Memory B cell (primary cell): ENCODE measurements around the gene ACSF3.

ENCODE experiments used
- ATAC-seq: fragments of 150-1000 bp; cut with Tn5 transposase; 2 replicates; pipeline ENCODE4 v1.10.0; 2021; ENCODE audit warnings: low read depth, mild to moderate bottlenecking, moderate library complexity
- DNase-seq, 2 donors: peaks; one replicate each; pipeline ENCODE4 v3.0.0; 2022; ENCODE audit warnings: low spot score in 2 of 2
- H3K27ac Mint-ChIP-seq: one replicate; pipeline ENCODE4 v1.8.0; 2022; ENCODE audit warnings: mild to moderate bottlenecking, moderate library complexity, mixed read lengths
- H3K27me3 Mint-ChIP-seq: one replicate; pipeline ENCODE4 v1.8.0; 2022; ENCODE audit warnings: mixed read lengths
- H3K36me3 Mint-ChIP-seq: one replicate; pipeline ENCODE4 v1.8.0; 2022; ENCODE audit warnings: mild to moderate bottlenecking, mixed read lengths
- H3K4me1 Mint-ChIP-seq: one replicate; pipeline ENCODE4 v1.8.0; 2022; ENCODE audit warnings: mixed read lengths
- H3K4me3 Mint-ChIP-seq: one replicate; pipeline ENCODE4 v1.8.0; 2022; ENCODE audit warnings: mild to moderate bottlenecking, moderate library complexity, mixed read lengths
- H3K9me3 Mint-ChIP-seq: one replicate; pipeline ENCODE4 v1.8.0; 2022; ENCODE audit warnings: mixed read lengths

ACSF3 gene

GRCh38 chr16:89194340-89195311, 101.0 kb downstream of the ACSF3 start:
- DNase-seq, result peak in 1 of 2 donors; percentile 22
- Mint-ChIP-seq H3K27ac (no peak overlapping the region), H3K27me3 (peaks cover 2% of the 10 kb centered on the region), H3K36me3 (no peaks in the 10 kb centered on the region), H3K4me1 (peaks cover 3% of the 10 kb centered on the region), H3K9me3 (no peaks in the 10 kb centered on the region), H3K4me3 (no peak overlapping the region)
- no peak for ATAC-seq

DNA sequence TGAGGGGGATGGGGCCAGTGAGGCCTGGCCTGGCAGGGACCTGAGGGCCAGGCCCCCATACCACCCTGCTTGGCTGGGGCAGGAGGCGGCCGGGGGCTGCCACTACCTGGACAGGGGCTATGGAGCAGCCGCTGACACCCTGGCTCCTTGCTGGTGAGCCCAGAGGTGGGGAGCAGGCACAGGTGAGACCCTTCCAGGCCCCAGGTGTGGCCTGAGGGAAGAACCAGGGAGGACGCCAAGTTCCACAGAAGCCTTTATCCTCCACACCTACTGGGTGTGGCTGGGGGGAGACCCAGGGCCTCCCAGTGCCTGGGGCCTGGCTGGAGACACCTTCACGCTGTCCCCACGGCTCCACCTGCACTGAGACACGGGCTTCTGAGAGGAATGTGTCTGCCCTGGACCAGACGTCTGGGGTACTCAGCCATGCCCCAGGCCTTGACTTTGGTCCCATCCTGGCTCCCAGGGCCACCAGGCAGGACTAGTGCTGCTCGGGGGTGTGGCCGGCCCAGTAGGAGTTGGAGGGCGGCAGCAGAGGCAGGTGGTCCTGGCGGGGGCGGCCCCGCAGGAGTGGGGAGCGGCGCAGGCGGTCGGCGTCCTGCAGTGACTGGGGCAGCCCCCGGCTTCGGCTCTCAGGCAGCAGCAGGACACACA, 102.0 kb downstream of the ACSF3 start:
- DNase-seq (peak in 1 of 2 donors; percentile 25), ATAC-seq (no peak)
- peaks cover 6% of the 10 kb centered on the region for H3K27me3 Mint-ChIP-seq
- no peaks in the 10 kb centered on the region for H3K9me3 Mint-ChIP-seq
- no peak overlapping the region for H3K27ac Mint-ChIP-seq
- no peak overlapping the region for H3K4me3 Mint-ChIP-seq
- no peaks in the 10 kb centered on the region for H3K36me3 Mint-ChIP-seq
- peaks cover 5% of the 10 kb centered on the region for H3K4me1 Mint-ChIP-seq

- Mint-ChIP-seq H3K27ac (no peak overlapping the region), H3K36me3 (no peaks in the 10 kb centered on the region), H3K4me1 (peaks cover 3% of the 10 kb centered on the region), H3K4me3 (no peak overlapping the region), H3K9me3 (no peaks in the 10 kb centered on the region), H3K27me3 (peaks cover 6% of the 10 kb centered on the region)
- ATAC-seq (no peak), DNase-seq (no peak)
Measured at GRCh38 chr16:89197033-89197632, 103.5 kb downstream of the ACSF3 start.

GRCh38 chr16:89197633-89198416, 104.2 kb downstream of the ACSF3 start:
- no peak overlapping the region for H3K27ac Mint-ChIP-seq

GRCh38 chr16:89198417-89199240, 105.0 kb downstream of the ACSF3 start:
- Mint-ChIP-seq H3K27ac (no peak overlapping the region), H3K27me3 (peaks cover 18% of the 10 kb centered on the region), H3K36me3 (no peaks in the 10 kb centered on the region), H3K4me1 (peaks cover 3% of the 10 kb centered on the region), H3K4me3 (no peak overlapping the region), H3K9me3 (peaks cover 4% of the 10 kb centered on the region)
- ATAC-seq (no peak), DNase-seq (no peak)

More at GRCh38 chr16:89197633-89198416, 104.2 kb downstream of the ACSF3 start:
- ATAC-seq (no peak), DNase-seq (no peak)
- Mint-ChIP-seq H3K4me1 (peaks cover 3% of the 10 kb centered on the region), H3K27me3 (peaks cover 12% of the 10 kb centered on the region), H3K36me3 (no peaks in the 10 kb centered on the region), H3K9me3 (no peaks in the 10 kb centered on the region), H3K4me3 (no peak overlapping the region)

- H3K27me3 Mint-ChIP-seq, result peaks cover 24% of the 10 kb centered on the region
- peaks cover 4% of the 10 kb centered on the region for H3K9me3 Mint-ChIP-seq
- DNase-seq (no peak), ATAC-seq (no peak)
- peaks cover 3% of the 10 kb centered on the region for H3K4me1 Mint-ChIP-seq
- H3K36me3 Mint-ChIP-seq, result no peaks in the 10 kb centered on the region
- no peak overlapping the region for H3K4me3 Mint-ChIP-seq
- no peak overlapping the region for H3K27ac Mint-ChIP-seq
Measured at GRCh38 chr16:89199241-89200123, 105.8 kb downstream of the ACSF3 start.

GRCh38 chr16:89200124-89200849, 106.6 kb downstream of the ACSF3 start, which contains the start of gene SLC22A31:
SLC22A31 (minus strand) TSS chr16:89200537; CDS start chr16:89200501, 36 bp downstream.
- peaks cover 4% of the 10 kb centered on the region for H3K9me3 Mint-ChIP-seq
- DNase-seq, result no peak
- H3K27ac Mint-ChIP-seq, result no peak within 1 kb of the TSS
- no peak for ATAC-seq
- no peaks in the 10 kb centered on the region for H3K36me3 Mint-ChIP-seq
- no peak within 1 kb of the TSS for H3K4me3 Mint-ChIP-seq
- H3K4me1 Mint-ChIP-seq, result peaks cover 3% of the 10 kb centered on the region
- H3K27me3 Mint-ChIP-seq, result peaks cover 24% of the 10 kb centered on the region

DNA sequence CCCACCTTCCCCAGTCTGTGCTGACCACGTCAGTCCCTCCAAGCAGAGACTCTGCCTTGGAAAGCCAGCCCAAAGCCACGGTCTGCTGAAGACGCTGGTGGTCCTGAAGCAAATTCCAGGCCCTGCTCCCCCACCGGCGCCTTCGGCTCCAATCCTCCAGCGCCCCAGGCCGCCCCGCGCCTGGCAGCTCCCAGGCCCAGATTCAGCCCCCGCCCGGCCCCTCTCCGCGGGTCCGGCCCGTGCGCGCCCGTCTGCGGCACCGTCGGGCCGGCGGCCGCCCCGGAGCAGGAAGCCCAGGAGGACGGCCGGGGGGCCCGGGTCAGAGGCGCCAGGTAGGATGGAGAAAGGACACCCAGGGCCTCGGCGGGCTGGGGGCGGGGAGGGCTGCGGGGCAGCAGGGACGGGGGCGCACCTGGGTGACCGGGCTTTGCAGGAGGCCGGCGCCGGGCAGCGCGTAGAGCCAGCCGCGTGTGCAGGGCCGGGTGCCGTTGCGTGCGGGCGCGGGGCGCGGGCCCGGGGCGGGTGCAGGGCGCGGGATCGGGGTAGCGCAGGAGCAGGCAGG, 107.3 kb downstream of the ACSF3 start:
- Mint-ChIP-seq H3K9me3 (peaks cover 4% of the 10 kb centered on the region), H3K27me3 (peaks cover 24% of the 10 kb centered on the region), H3K4me3 (no peak overlapping the region), H3K4me1 (peaks cover 3% of the 10 kb centered on the region), H3K27ac (no peak overlapping the region), H3K36me3 (no peaks in the 10 kb centered on the region)
- no peak for DNase-seq
- no peak for ATAC-seq

DNA sequence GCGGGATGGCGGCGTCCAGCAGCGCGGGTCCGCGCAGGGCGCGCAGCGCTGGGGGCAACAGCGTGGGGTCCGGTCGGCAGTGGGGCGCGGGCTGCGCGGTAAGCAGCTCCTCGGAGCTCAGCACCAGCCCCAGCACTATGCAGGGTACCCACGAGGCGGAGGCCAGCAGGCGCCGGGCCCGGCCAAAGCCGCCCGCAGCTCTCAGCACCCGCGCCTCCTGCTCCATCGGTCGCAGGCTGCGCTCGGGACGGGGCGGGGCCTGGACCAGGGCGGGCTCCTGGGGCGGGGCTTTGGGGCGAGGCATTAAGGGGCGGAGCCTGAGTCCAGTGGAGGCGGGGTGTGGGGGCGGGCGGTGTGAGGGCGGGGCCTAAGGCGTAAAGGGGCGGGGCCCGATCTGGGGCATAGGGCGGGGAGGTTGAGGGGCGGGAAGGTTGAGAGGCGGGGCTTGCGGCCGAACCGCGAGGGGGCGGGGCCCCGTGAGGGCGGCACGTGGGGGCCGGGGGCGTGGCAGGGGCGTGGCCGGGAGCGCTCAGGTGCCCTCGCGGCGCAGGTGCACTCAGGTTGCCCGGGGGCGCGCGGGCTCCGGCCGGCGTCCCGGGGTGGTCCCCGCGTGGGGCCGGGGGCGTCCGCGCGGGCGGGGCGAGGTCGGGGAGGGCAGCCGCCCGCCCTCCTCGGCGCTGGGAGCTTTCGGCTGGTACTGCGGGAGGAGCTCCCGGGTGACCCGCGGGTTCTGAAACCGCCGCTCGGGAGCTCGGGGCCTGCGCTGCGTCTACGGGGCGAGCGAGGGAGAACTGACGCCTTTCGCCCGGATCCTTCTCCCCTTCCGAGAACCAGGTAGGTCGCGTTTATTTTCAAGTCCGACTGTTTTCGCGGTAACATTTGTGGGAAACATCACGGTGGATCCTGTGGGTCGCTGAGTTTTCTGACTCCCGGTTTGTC, 108.1 kb downstream of the ACSF3 start:
- Mint-ChIP-seq H3K27me3 (peaks cover 24% of the 10 kb centered on the region), H3K4me3 (no peak overlapping the region)

GRCh38 chr16:89202422-89203215, 109.0 kb downstream of the ACSF3 start:
- no peak for DNase-seq
- peaks cover 4% of the 10 kb centered on the region for H3K9me3 Mint-ChIP-seq
- no peak for ATAC-seq
- H3K4me3 Mint-ChIP-seq, result no peak overlapping the region
- H3K27me3 Mint-ChIP-seq, result peaks cover 24% of the 10 kb centered on the region
- no peak overlapping the region for H3K27ac Mint-ChIP-seq
- peaks cover 3% of the 10 kb centered on the region for H3K4me1 Mint-ChIP-seq
- no peaks in the 10 kb centered on the region for H3K36me3 Mint-ChIP-seq

More for the DNA sequence above, 108.1 kb downstream of the ACSF3 start:
- H3K4me1 Mint-ChIP-seq, result peaks cover 3% of the 10 kb centered on the region
- H3K36me3 Mint-ChIP-seq, result no peaks in the 10 kb centered on the region
- H3K9me3 Mint-ChIP-seq, result peaks cover 4% of the 10 kb centered on the region
- no peak overlapping the region for H3K27ac Mint-ChIP-seq
- peak; percentile 59 to 74 for DNase-seq
- ATAC-seq, result peak; percentile 81
